Type B pancreatic cell (in vitro differentiated cells): ENCODE results near the gene C1orf53. TPM values are rescaled to one million over a fixed set of nuclear protein-coding genes. Genes with fewer than 3 reads are reported as not detected.
A peak's percentile ranks its signal among the peaks of the same experiment; 100 is the strongest.
"Not testable (repeated sequence)": the region's sequence is repeated elsewhere in the genome, so short reads cannot be mapped to it uniquely, and the experiment has no call there.

ENCODE experiments used
- DNase-seq: peaks from one replicate; pipeline ENCODE4 v3.0.0; 2021; ENCODE audit warnings: mixed read lengths; ENCODE audit not compliant: unreplicated experiment; ENCODE audit errors: extremely low spot score
- H3K27ac Mint-ChIP-seq: 2 replicates; pipeline ENCODE4 v1.8.0; 2021; ENCODE audit warnings: mild to moderate bottlenecking, mixed read lengths
- H3K27me3 Mint-ChIP-seq: 2 replicates; pipeline ENCODE4 v1.8.0; 2021; ENCODE audit warnings: mixed read lengths
- H3K36me3 Mint-ChIP-seq: 2 replicates; pipeline ENCODE4 v1.8.0; 2021; ENCODE audit warnings: mixed read lengths
- H3K4me1 Mint-ChIP-seq: one replicate; pipeline ENCODE4 v1.8.0; 2021; ENCODE audit warnings: mixed read lengths; ENCODE audit not compliant: unreplicated experiment
- H3K4me3 Mint-ChIP-seq: 2 replicates; pipeline ENCODE4 v1.8.0; 2021; ENCODE audit warnings: mild to moderate bottlenecking, mixed read lengths
- H3K9me3 Mint-ChIP-seq: 2 replicates; pipeline ENCODE4 v1.8.0; 2021; ENCODE audit warnings: mixed read lengths
- CTCF ChIP-seq: fragments of 200-600 bp; sonication (generic); conservative IDR thresholded peaks from 2 replicates; pipeline ENCODE4 v1.5.0; 2021; ENCODE audit warnings: antibody characterized with exemption, mild to moderate bottlenecking
- long read RNA-seq: library from polyadenylated mRNA; unstranded; transcript quantifications from one replicate; pipeline ENCODE4 v2.0.0, GENCODE V29; 2020
- total RNA-seq: library from RNA; stranded (reverse); gene quantifications from 2 replicates; pipeline ENCODE4 v1.2.1, GENCODE V29; 2021; ENCODE audit warnings: low replicate concordance

C1orf53 gene
- total RNA-seq: 2.2 and 3.7 TPM in 2 replicates
- long read RNA-seq: 0 reads

DNA sequence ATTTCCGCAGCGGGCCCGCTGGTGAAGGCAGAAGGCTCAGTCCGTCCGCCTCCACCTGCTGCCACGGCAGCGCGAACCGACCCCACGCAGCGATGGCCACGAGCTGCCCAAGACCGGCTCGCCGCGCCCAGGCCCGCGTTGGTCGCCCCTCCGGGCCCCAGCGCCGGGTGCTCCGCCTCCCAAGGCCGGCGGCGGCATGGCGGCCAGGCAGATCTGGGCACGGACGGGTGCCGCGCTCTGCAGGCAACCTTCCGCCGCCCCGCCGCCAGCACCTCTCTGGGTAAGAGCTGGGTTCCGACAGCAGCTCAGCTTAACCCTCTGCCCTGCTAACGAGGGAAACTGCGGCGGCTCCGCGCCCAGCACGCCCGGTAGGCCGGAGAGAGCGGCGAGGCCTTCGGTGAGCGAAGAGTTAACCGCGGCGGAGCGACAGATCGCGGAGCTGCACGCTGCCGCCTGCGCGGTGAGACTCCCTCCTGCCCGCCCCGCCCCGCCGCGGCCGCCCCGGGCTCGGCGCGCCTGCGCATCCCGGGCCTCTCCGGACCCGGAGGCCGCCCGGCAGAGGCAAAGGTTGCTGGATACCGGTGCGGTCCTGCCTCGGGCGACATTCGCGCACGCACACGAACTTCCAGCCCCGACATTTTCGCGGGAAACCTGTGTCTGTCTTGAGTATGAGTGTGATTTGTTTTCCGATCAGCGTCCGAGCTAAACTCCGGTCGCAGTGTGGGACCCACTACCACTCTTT is at the start of gene C1orf53:
Gene C1orf53, plus strand, starts transcription at position 177 of the 742 bp plus-strand sequence. Its CDS starts 20 bp downstream, at position 197.
- peak; percentile 90 for DNase-seq
- Mint-ChIP-seq H3K4me3 (peak within 1 kb of the TSS; percentile 98), H3K27ac (peak within 1 kb of the TSS; percentile 94), H3K9me3 (no peaks in the 10 kb centered on the region), H3K4me1 (peaks cover 6% of the 10 kb centered on the region), H3K36me3 (no peaks in the 10 kb centered on the region), H3K27me3 (peaks cover 51% of the 10 kb centered on the region)
- peak; percentile 23 for TF ChIP-seq CTCF

GRCh38 chr1:197855751-197856150 is 46.7 kb upstream of the C1orf53 start:
- not testable (repeated sequence) for H3K9me3 Mint-ChIP-seq, H3K27ac Mint-ChIP-seq, H3K36me3 Mint-ChIP-seq

GRCh38 chr1:197857477-197857876 is 45.0 kb upstream of the C1orf53 start:
- no peak overlapping the region for H3K4me3 Mint-ChIP-seq
- DNase-seq: no peak
- H3K4me1 Mint-ChIP-seq: no peaks in the 10 kb centered on the region
- no peak overlapping the region for H3K27ac Mint-ChIP-seq
- no peaks in the 10 kb centered on the region for H3K36me3 Mint-ChIP-seq
- H3K9me3 Mint-ChIP-seq: peaks cover 4% of the 10 kb centered on the region
- no peaks in the 10 kb centered on the region for H3K27me3 Mint-ChIP-seq
- no peak for TF ChIP-seq CTCF

More at GRCh38 chr1:197855751-197856150, 46.7 kb upstream of the C1orf53 start:
- not testable (repeated sequence) for DNase-seq, H3K4me3 Mint-ChIP-seq, H3K27me3 Mint-ChIP-seq, H3K4me1 Mint-ChIP-seq

DNA sequence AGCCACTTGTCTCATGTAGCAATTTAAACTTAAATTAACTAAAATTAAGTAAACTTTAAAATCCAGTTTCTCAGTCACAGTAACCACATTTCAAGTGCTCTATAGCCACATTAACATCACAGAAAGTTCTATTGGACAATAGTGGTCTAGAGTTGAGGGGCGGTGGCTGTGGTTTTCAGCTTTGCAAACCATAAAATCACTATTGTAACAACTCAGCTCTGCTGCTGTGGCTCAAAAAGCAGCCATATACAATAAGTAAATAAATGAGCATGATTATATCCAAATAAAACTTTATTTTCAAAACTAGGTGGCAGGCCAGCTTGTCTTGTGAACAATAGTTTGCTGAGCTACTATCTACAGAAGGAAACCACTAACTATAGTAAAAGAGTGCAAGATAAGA is 43.4 kb upstream of the C1orf53 start:
- H3K4me1 Mint-ChIP-seq: no peaks in the 10 kb centered on the region
- no peak overlapping the region for H3K27ac Mint-ChIP-seq
- H3K27me3 Mint-ChIP-seq: no peaks in the 10 kb centered on the region
- no peak overlapping the region for H3K4me3 Mint-ChIP-seq
- TF ChIP-seq CTCF: no peak
- DNase-seq: no peak
- H3K9me3 Mint-ChIP-seq: peaks cover 4% of the 10 kb centered on the region
- H3K36me3 Mint-ChIP-seq: no peaks in the 10 kb centered on the region

DNA sequence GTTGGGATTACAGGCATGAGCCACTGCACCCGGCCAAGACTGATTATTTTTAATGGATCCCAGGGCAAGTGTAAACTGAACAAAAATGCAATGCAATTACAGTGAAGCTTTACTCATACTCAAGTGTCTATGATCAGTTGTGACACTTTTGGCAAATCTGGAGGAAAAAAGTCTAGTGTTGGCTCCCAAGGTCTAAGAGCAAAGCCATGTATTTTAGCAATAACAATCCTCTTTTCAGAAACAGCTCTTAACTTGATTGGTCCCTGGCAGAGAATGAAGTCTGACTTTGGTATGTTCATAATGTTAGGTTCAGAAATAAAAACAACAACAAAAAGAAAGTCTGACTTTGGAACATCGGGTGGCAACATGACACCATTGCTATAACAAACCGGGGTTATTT is 40.2 kb upstream of the C1orf53 start:
- Mint-ChIP-seq H3K4me1 (no peaks in the 10 kb centered on the region), H3K36me3 (no peaks in the 10 kb centered on the region), H3K27me3 (no peaks in the 10 kb centered on the region), H3K4me3 (no peak overlapping the region), H3K27ac (no peak overlapping the region), H3K9me3 (no peaks in the 10 kb centered on the region)
- TF ChIP-seq CTCF: no peak
- DNase-seq: no peak

GRCh38 chr1:197862671-197863070 is 39.8 kb upstream of the C1orf53 start:
- Mint-ChIP-seq H3K27ac (no peak overlapping the region), H3K4me1 (no peaks in the 10 kb centered on the region), H3K9me3 (no peaks in the 10 kb centered on the region), H3K4me3 (no peak overlapping the region), H3K27me3 (no peaks in the 10 kb centered on the region), H3K36me3 (no peaks in the 10 kb centered on the region)
- DNase-seq: no peak
- TF ChIP-seq CTCF: no peak
